Measurements from ENCODE around the gene STIMATE.

The STIMATE gene

DNA sequence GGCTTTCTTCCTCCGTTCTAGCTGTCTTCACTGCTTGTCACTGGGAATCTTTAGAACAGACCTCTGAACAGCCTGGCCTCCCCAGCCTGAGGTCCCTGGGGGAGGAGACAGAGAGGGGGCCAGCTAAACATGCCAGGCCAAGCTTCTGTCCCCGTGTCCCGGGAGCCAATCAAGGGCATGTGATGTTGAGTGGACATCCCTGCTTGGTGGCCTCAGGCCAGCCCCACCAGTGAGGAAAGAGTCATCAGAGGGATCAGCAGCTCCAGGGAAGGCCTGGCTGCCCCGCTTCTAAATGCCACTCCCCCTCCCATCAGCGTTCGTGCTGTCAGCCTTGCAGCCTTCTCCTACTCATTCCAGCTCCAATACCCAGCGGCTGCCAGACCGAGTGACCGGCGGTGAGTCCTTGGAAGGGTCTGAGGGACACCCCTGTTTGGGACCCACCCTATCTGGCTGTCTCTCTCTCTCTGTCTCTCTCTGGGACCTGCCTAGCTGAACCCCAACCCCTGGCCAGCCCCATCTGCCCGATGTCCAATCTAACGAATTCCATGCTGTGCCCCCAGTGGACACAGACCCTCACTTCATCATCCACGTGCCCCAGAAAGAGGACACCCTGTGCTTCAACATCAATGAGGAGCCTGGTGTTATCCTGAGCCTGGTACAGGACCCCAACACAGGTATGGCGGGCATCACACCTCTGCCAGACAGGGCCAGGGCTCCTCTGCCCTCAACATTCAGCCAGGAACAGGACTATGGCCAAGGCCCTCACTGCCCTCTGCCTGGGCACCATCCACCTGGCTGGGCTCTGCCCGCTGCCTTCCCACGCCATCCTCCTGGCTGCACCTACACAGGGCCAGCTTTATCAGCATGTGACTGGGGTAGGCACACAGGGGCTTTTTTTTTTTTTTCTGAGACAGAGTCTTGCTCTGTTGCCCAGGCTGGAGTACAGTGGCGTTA is 109.4 kb downstream of the STIMATE start:
- DNase-seq: no peak

DNA sequence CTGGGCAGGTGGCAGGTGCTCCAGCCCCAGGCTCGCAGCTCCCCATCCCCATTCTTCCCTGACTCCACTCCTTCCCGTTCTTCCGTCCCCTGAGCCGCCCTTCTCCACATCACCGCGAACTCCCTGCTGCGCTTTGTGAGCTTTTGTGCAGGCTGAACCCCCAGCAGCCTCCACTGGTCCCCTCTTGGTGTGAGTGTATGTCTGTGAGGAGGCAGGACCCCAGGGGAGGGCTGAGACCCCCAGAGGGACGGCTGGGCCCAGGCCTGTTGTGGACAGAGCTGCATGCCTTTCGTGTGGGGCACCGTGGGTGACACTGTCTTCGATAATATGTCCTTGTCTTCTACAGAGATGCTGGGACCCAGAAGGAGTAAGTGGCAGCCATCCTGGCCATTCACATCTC is 110.1 kb downstream of the STIMATE start:
- no peak for DNase-seq
